Aorta (tissue), 5 donors: ENCODE measurements around the gene OR51I2. TPM values are rescaled to one million over a fixed set of nuclear protein-coding genes. Genes with fewer than 3 reads are reported as not detected.

Experiments
- ATAC-seq: fragments of 200-7000 bp; cut with Tn5 transposase; one replicate; pipeline ENCODE4 v1.9.1; 2022; ENCODE audit warnings: moderate library complexity; ENCODE audit not compliant: low FRiP score
- DNase-seq, 2 donors: peaks; one replicate each; pipeline ENCODE4 v3.0.0-alpha.2; 2020
- H3K27ac ChIP-seq, 2 donors: one replicate each; pipeline ENCODE4 v1.5.1; 2013; ENCODE audit warnings: low read length in 2 of 2, mild to moderate bottlenecking in 2 of 2, moderate library complexity in 2 of 2, control low read depth in 1 of 2, inconsistent platforms in 1 of 2, low read depth in 1 of 2
- H3K27me3 ChIP-seq, 2 donors: one replicate each; pipeline ENCODE4 v1.6.1; 2013; ENCODE audit warnings: control low read depth in 1 of 2, low read length in 1 of 2, mild to moderate bottlenecking in 1 of 2, moderate library complexity in 1 of 2; ENCODE audit not compliant: insufficient read depth in 2 of 2, control insufficient read depth in 1 of 2
- H3K36me3 ChIP-seq, 2 donors: one replicate each; pipeline ENCODE4 v1.6.1; 2013; ENCODE audit warnings: control low read depth in 1 of 2, low read length in 1 of 2, mild to moderate bottlenecking in 1 of 2; ENCODE audit not compliant: insufficient read depth in 2 of 2, control insufficient read depth in 1 of 2
- H3K4me1 ChIP-seq, 2 donors: one replicate each; pipeline ENCODE4 v1.6.1; 2013; ENCODE audit warnings: low read length in 2 of 2, control low read depth in 1 of 2, mild to moderate bottlenecking in 1 of 2, moderate library complexity in 1 of 2; ENCODE audit not compliant: insufficient read depth in 2 of 2, control insufficient read depth in 1 of 2
- H3K4me3 ChIP-seq, 2 donors: one replicate each; pipeline ENCODE4 v1.5.1; 2013; ENCODE audit warnings: low read length in 2 of 2, control low read depth in 1 of 2, mild to moderate bottlenecking in 1 of 2
- H3K9me3 ChIP-seq: one replicate; pipeline ENCODE4 v1.6.1; 2013; ENCODE audit warnings: mild to moderate bottlenecking, low read length; ENCODE audit not compliant: control insufficient read depth
- WGBS, 2 donors: extraction: QIAGEN DNeasy Blood & Tissue Kit; methylation state at CpG; one replicate each; pipeline ENCODE4 v1.1.7; 2013; 5-methylcytosine and 5-hydroxymethylcytosine counted together
- intact Hi-C, 2 donors: fragments of 100-400 bp; cut with DNase I; formaldehyde crosslinking; loops; one replicate each; pipeline versions ENCODE4 v1.14.2 to v1.15.0; 2022
- polyA plus RNA-seq, 2 donors: library from polyadenylated mRNA; stranded (reverse); fragments of 200-250 nt; gene quantifications; one replicate each; pipeline ENCODE4 v1.2.3, GENCODE V29; 2013
- total RNA-seq, 2 donors: library from RNA; stranded (reverse); fragmentation: NEBNext Ultra II Directional; extraction: Animal tissue kit (Norgen Biotek cat#: 25700); gene quantifications; one replicate each; pipeline ENCODE4 v1.2.1, GENCODE V29; 2021
- donor health status: healthy with polysubstance abuse.
- donor health status: Bipolar disorder and iron deficiency.
- donor health status: DM: no; HTN: no; CAD: no.
- donor health status: DM: no; HTN: no; CAD: no.
- donor health status: DM: yes; HTN: yes; CAD: no.

The OR51I2 gene
- total and polyA plus RNA-seq, 4 donors = not detected

DNA sequence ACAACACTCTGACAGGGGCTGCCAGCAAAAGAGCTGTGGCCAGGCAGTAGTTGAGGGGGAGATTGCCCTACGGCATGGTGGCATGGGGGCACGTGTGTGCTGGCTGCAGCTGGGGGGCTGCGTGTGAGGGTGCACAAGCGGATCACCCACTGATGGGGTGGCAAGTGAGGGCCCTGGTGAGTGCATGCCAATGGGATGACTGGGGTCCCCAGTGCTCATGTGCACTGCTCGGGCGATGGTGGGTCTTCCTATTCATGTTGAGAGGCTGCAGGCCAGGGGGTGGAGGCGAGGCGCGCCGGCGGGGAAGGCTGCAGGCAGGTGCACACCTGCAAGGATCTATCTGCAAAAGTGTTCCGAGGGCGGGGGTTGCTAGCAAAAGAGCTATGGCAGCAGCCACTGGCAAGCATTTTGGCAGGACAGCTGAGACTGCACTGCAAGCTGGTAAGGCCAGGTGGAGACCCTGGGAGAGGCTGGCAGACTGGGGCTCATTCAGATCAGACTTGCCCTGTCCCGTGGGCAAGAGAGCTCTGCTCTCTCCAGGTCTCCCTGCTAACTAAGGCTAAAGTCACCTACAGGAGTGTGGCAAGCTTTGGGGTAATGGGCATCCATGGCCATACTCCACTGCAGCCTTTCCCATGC lies 12.0 kb downstream of the OR51I2 start:
- ATAC-seq (peak; percentile 50), DNase-seq (peak in 1 of 2 donors; percentile 63)
- Histone ChIP-seq H3K27me3 (no peaks in the 10 kb centered on the region), H3K4me1 (no peaks in the 10 kb centered on the region), H3K27ac (no peak overlapping the region), H3K9me3 (peaks cover 4% of the 10 kb centered on the region), H3K36me3 (no peaks in the 10 kb centered on the region), H3K4me3 (no peak overlapping the region)
- intact Hi-C loops = no loop called here
- 90 to 95% methylated on average over 14 of the region's 14 CpGs for WGBS, 2 donors

DNA sequence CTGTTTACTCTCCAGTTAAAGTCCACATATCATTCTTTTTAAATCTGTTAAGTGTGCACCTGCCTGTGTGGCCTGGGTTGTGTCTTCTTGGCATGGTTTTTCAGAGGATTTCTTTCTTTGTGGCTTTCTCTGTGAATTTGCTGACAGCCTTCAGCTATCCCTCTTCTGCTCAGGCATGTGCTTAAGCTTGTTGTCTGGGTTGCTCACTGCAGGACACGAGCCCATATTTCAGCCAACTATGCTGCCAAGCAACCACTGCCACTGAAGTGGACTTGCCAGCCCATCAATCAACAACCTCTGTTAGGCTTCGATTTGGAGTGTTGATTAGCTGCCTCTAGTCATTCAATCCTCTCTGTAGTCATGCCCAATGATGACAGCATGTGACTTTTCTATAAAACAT lies 18.4 kb downstream of the OR51I2 start:
- 10 to 16% methylated on average over 2 of the region's 2 CpGs for WGBS, 2 donors
- no peaks in the 10 kb centered on the region for H3K9me3 ChIP-seq
- DNase-seq = no peak
- no peaks in the 10 kb centered on the region for H3K36me3 ChIP-seq
- no peak for ATAC-seq
- intact Hi-C loops = no loop called here
- no peak overlapping the region for H3K4me3 ChIP-seq
- no peak overlapping the region for H3K27ac ChIP-seq
- no peaks in the 10 kb centered on the region for H3K4me1 ChIP-seq
- no peaks in the 10 kb centered on the region for H3K27me3 ChIP-seq

DNA sequence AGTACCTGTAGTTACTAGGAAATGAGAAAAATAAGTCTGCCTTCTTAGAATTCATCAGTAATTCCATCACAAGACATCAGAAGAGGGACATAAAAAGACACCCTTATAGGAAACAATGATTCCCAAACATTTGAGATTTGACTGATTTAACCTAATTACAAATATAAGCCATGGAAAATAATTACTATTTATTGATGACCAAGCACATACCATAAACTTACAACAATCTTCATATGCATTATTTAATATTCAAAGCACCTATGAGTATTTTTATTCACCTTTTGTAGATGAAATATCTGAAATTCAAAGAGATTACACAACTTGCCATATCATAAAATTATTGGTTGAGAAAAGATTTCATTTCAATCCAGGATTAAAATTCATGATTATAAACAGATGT lies 24.8 kb downstream of the OR51I2 start:
- Histone ChIP-seq H3K27ac (no peak overlapping the region), H3K9me3 (no peaks in the 10 kb centered on the region), H3K36me3 (no peaks in the 10 kb centered on the region), H3K4me3 (no peak overlapping the region), H3K27me3 (no peaks in the 10 kb centered on the region), H3K4me1 (no peaks in the 10 kb centered on the region)
- intact Hi-C loops = loop anchor here in 1 of 2 donors (5.0 kb wide), 1 partner anchor 333 kb away; the partner anchor contains the start of gene OR52N2
- DNase-seq (no peak), ATAC-seq (no peak)

DNA sequence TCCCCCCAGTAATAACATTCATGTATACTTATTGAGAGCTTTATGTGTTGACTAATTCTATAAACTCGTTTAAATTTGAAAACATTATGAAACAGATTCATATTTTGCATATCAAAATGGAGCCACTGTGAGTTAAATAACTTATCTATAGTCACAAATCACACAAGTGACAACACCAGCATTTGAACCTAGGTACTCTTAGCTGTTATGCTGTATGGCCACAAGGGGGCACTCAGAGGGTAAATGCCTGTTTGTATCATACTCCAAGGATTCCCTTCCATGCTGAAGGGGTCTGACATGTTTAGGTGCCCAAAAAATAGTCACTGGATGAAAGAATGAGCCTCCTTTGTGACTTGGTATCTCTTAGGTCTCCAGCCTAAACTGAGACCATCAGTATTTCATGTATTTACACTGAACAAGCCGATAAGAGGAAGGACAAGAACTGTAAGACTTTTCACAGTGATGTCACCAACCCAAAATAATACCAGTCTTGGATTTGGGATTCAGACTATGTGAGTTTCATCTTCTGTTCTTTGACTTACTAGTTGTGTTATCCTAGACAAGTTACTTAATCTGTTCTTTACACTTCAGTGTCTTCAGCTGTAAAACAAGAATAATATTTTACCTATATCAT lies 27.2 kb downstream of the OR51I2 start:
- H3K36me3 ChIP-seq = no peaks in the 10 kb centered on the region
- H3K4me1 ChIP-seq = no peaks in the 10 kb centered on the region
- ATAC-seq (peak; percentile 73), DNase-seq (peak in 1 of 2 donors; percentile 53)
- no peak overlapping the region for H3K4me3 ChIP-seq
- intact Hi-C loops = loop anchor here in 1 of 2 donors (5.0 kb wide), 1 partner anchor 331 kb away; the partner anchor contains the start of gene OR52N2
- no peaks in the 10 kb centered on the region for H3K9me3 ChIP-seq
- WGBS, 2 donors = 21 to 25% methylated on average over 2 of the region's 2 CpGs
- no peak overlapping the region for H3K27ac ChIP-seq
- no peaks in the 10 kb centered on the region for H3K27me3 ChIP-seq

DNA sequence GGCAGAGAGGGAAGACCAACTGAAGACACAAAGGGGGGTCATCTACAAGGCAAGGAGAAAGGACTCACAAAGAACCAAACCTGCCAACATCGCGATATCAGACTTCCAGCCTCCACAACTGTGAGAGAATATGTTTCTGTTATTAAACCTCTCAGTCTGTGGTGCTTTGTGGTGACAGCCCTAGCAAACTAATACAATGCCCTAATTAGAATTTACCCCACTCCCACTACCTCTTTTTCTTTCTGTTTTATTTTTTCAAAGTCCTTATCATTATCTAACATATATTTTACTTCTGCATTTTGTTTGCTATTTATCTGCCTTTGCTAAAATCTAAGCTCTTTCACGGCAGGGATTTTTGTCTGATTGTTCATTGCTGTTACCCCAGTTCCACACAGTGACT lies 36.9 kb downstream of the OR51I2 start:
- Histone ChIP-seq H3K9me3 (no peaks in the 10 kb centered on the region), H3K4me1 (no peaks in the 10 kb centered on the region), H3K27ac (no peak overlapping the region), H3K4me3 (no peak overlapping the region), H3K27me3 (no peaks in the 10 kb centered on the region), H3K36me3 (no peaks in the 10 kb centered on the region)
- DNase-seq (no peak), ATAC-seq (no peak)
- 89 to 91% methylated on average over 3 of the region's 3 CpGs for WGBS, 2 donors
- intact Hi-C loops = no loop called here

DNA sequence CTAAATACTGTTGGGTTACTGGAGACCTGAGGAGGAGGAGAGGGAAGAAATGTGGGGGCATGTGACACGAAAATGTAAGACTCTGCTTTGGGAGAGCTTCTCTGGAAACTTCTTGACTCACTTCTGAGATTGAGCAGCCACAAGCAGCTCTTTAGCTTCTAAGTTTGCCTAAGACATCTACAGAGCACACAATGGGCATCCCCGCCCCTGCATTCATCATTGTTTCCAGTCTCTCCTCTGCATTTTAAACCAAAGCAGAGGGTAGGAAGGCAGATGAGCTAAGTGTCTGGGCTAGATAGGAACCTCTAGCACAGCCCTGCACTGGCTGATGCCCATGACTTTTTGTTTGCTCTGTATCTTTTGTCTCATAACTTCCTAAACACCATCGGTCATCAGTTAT lies 37.3 kb downstream of the OR51I2 start:
- Histone ChIP-seq H3K9me3 (no peaks in the 10 kb centered on the region), H3K27ac (no peak overlapping the region), H3K27me3 (no peaks in the 10 kb centered on the region), H3K36me3 (no peaks in the 10 kb centered on the region), H3K4me1 (no peaks in the 10 kb centered on the region), H3K4me3 (no peak overlapping the region)
- DNase-seq = no peak
- no peak for ATAC-seq
- intact Hi-C loops = no loop called here
- WGBS, 2 donors = 69 to 74% methylated on average over 3 of the region's 3 CpGs

DNA sequence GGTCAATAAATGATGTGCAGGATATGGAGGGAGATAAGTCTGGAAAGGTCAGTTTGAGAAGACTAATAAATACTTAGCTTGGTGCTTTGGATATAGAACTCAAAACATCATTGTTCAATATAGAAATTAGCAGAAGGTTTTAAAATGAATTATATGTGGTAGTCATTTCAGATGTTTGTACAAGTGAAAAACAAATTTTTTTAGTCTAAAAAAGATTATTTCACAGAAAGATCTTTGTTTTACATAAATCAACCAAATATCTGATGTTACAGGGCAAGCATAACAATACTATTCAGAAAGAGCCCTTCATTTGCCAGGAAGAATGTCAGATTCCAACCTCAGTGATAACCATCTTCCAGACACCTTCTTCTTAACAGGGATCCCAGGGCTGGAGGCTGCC lies 39.3 kb downstream of the OR51I2 start, which contains the start of gene OR52D1:
TSS of gene OR52D1 (plus strand) at position 301 of the 400 bp plus-strand sequence. CDS start at position 323, 22 bp downstream.
- ATAC-seq (no peak), DNase-seq (no peak)
- Histone ChIP-seq H3K4me1 (no peaks in the 10 kb centered on the region), H3K9me3 (no peaks in the 10 kb centered on the region), H3K27ac (no peak within 1 kb of the TSS), H3K4me3 (no peak within 1 kb of the TSS), H3K27me3 (no peaks in the 10 kb centered on the region), H3K36me3 (no peaks in the 10 kb centered on the region)
- intact Hi-C loops = no loop called here

DNA sequence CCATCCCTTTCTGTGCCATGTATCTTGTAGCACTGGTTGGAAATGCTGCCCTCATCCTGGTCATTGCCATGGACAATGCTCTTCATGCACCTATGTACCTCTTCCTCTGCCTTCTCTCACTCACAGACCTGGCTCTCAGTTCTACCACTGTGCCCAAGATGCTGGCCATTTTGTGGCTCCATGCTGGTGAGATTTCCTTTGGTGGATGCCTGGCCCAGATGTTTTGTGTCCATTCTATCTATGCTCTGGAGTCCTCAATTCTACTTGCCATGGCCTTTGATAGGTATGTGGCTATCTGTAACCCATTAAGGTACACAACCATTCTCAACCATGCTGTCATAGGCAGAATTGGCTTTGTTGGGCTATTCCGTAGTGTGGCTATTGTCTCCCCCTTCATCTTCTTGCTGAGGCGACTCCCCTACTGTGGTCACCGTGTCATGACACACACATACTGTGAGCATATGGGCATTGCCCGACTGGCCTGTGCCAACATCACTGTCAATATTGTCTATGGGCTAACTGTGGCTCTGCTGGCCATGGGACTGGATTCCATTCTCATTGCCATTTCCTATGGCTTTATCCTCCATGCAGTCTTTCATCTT lies 39.8 kb downstream of the OR51I2 start:
- Histone ChIP-seq H3K36me3 (no peaks in the 10 kb centered on the region), H3K4me3 (no peak overlapping the region), H3K27me3 (no peaks in the 10 kb centered on the region), H3K4me1 (no peaks in the 10 kb centered on the region), H3K27ac (no peak overlapping the region), H3K9me3 (no peaks in the 10 kb centered on the region)
- ATAC-seq (peak; percentile 53), DNase-seq (no peak)
- 95 to 99% methylated on average over 4 of the region's 4 CpGs for WGBS, 2 donors
- intact Hi-C loops = no loop called here
